D721Med (cell line): ENCODE data around the gene CYYR1.

Experiments
- DNase-seq: peaks from one replicate; pipeline ENCODE4 v3.0.0; 2011; ENCODE audit warnings: low spot score; ENCODE audit not compliant: insufficient read length
- FAIRE-seq: peaks from 2 replicates; lab custom pipeline; 2011; peaks lifted over from hg19 to GRCh38; lab: Jason Lieb, UNC
- TF ChIP-seq, protein P1 (sequence below): IDR thresholded peaks from 2 replicates; pipeline ENCODE4 v1.5.1; 2012; ENCODE audit warnings: mild to moderate bottlenecking, control low read depth; ENCODE audit not compliant: insufficient read depth; ENCODE audit errors: missing control alignments

The CYYR1 gene

DNA sequence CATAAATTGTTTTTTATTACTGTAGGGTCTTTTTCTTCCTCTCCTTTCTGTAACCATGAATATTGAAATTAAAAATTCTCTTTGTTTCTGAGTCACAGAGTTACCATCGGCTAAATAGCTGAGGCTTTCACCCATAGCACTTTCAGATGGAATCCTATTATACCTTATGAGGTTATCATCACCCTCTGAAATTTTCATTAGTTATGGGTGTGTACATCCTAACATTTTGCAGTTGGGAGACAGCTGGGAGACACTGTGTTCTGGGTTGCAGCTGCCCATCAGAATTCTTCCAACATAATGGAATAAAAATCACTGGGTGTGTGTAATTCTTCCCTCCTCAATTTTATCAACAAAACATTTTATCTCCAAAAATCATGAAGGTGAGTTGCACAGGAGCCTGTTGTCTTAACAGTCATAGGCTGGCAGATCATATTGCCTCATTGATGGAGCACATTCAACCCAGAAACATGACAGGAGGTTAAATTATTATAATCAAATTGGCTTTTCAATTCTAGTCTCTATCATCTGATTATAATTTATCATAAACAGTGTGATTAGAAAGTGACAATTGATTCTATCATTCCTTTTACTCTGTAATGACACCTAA, 17.4 kb downstream of the CYYR1 start:
- DNase-seq (no peak), FAIRE-seq (no peak)
- TF ChIP-seq, protein P1, sequence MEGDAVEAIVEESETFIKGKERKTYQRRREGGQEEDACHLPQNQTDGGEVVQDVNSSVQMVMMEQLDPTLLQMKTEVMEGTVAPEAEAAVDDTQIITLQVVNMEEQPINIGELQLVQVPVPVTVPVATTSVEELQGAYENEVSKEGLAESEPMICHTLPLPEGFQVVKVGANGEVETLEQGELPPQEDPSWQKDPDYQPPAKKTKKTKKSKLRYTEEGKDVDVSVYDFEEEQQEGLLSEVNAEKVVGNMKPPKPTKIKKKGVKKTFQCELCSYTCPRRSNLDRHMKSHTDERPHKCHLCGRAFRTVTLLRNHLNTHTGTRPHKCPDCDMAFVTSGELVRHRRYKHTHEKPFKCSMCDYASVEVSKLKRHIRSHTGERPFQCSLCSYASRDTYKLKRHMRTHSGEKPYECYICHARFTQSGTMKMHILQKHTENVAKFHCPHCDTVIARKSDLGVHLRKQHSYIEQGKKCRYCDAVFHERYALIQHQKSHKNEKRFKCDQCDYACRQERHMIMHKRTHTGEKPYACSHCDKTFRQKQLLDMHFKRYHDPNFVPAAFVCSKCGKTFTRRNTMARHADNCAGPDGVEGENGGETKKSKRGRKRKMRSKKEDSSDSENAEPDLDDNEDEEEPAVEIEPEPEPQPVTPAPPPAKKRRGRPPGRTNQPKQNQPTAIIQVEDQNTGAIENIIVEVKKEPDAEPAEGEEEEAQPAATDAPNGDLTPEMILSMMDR: no peak

DNA sequence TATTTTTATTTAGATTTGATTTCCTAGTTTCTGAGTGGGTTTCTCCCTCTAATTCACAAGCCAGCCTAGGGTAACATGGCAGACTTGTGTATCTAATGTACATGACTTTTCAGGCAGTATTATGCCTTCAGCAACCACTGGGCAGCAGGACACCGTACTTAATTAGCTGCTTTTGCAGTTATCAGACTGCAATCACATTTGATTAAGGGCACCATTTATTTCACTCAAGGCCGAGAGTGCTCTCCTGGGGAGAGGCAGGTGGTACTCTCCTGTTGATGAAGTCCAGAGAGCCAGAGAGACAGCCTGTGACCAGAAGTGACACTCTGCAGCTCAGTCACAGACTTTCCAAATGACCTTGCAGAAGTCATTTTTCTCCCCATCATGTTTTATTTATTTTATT, 18.7 kb downstream of the CYYR1 start:
- DNase-seq: no peak
- no peak for FAIRE-seq
- TF ChIP-seq, protein P1: no peak

DNA sequence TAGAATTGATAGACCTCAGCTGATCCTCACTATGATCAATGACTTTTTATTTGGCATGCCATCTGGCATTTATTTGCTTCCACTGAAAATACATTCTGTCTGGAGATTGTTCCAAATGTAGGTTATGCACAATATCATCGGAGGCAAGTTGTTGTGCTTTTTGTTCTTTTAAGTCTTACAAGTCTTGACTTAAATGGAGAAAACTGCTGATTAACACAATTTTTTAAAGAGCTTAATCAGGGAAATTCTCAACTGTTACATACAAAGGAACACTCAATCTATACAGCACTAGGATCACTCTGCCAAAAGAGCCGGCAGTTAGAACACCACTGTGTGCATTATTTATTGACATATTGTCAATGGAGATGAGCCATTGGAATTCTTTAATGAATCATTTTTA, 19.2 kb downstream of the CYYR1 start:
- FAIRE-seq (no peak), DNase-seq (no peak)
- TF ChIP-seq, protein P1: no peak

DNA sequence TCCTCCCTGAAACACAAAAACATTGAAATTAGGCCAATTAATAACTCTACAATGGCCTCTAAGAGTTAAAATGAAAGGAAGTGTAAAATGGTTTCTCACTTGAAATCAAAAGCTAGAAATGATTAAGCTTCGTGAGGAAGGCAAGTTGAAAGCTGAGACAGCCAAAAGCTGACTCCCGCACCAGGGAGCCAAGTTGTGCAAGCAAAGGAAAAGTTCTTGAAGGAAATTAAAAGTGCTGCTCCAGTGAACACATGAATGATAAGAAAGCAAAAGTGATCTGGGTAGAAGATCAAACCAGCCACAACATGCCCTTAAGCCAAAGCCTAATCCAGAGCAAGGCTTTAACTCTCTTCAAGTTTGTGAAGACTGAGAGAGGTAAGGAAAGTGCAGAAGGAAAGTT, 22.8 kb downstream of the CYYR1 start:
- DNase-seq (no peak), FAIRE-seq (no peak)
- TF ChIP-seq, protein P1: no peak

DNA sequence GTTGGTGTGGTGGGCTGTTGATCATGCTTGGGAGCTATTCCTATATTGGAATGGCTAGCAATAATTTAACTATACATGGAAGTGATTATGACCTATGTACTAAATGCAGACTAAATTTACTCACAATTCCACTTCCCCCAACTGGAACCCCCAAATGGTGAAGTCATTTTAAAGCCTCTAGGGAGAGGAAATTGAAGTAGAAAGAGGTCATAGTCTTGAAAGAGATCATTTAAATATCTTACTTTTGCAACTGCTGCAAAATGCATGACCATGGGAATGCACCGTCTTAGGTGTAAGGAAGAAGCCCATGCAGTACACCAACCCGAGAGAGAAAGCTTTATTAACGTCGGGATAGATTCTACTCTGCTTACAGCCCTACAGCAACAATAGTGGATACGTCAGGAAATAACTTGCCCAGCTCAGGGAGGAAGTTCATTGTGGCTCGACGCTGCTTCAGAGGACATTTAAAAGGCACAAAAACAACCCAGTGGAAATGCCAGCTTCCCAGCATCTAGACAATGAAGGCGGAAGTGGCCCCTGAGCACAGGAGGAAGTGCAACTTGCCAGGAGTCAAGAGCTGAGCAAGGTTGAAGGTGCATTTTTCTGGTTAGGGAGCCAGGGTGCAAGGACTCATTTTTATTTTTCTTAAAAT, 26.5 kb downstream of the CYYR1 start:
- no peak for DNase-seq
- TF ChIP-seq, protein P1: no peak
- no peak for FAIRE-seq

DNA sequence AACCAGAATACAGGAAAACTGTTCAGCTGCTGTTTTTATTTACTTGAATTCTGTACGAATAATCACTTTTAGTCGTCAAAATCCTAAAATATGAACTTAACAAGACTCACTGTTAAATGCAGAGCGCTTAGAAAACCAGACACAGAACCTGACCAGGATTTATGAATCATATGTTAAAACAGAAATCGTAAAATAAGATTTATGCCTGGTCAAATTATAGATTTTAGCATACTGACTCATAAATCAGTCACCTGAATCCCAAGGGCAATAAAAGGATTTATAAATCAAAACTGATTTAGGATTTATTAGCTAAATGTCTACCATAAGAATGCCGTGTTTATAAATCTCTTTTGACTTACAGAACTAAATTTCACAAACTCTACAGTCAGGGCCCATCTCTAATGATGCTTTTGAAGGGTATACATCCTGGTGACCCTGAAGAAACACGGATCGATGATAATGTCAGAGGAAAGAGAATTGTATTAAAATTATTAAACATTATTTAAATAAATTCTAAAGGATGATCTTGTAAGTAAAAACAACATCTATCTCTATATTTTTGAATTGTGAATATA, 28.8 kb downstream of the CYYR1 start:
- TF ChIP-seq, protein P1: no peak
- DNase-seq: no peak
- no peak for FAIRE-seq

DNA sequence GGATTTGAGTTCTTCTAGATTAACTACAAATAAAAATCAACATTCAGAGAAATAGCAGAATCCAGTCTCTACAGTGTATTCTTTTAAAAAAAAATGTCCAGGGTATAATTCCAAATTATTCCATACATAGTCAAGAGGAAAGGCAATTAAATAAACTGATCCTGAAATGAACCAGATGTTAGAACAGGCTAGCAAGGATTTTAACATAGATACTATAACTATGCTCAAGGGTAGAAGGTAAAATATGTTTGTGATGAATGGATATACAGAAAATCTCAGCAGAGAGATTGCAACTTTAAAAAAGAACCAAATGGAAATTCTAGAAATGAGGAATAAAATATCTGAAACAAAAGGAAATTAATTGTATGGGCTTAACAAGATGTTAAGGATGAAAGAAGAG, 32.4 kb downstream of the CYYR1 start:
- FAIRE-seq: no peak
- no peak for DNase-seq
- TF ChIP-seq, protein P1: no peak
